Measurements from ENCODE around the gene ZGLP1.
"Not testable (repeated sequence)": the region's sequence is repeated elsewhere in the genome, so short reads cannot be mapped to it uniquely, and the experiment has no call there.

DNA sequence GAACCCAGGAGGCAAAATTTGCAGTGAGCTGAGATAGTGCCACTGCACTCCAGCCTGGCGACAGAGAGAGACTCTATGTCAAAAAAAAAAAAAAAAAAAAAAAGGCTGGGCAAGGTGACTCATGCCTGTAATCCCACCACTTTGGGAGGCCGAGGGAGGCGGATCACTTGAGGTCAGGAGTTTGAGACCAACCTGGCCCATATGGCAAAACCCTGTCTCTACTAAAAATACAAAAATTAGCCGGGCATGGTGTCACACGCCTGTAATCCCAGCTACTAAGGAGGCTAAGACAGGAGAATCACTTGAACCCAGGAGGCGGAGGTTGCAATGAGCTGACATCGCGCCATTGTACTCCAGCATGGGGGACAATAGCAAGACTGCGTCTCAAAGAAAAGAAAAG lies 27.1 kb upstream of the ZGLP1 start:
- TF ChIP-seq MYC (IDR thresholded peaks at IDR 0.05; ENCODE audit: low read depth, low read length); POLR2A (IDR thresholded peaks at IDR 0.05; ENCODE audit: extremely low read depth, insufficient read length): not testable (repeated sequence)
- TF ChIP-seq, protein P1, sequence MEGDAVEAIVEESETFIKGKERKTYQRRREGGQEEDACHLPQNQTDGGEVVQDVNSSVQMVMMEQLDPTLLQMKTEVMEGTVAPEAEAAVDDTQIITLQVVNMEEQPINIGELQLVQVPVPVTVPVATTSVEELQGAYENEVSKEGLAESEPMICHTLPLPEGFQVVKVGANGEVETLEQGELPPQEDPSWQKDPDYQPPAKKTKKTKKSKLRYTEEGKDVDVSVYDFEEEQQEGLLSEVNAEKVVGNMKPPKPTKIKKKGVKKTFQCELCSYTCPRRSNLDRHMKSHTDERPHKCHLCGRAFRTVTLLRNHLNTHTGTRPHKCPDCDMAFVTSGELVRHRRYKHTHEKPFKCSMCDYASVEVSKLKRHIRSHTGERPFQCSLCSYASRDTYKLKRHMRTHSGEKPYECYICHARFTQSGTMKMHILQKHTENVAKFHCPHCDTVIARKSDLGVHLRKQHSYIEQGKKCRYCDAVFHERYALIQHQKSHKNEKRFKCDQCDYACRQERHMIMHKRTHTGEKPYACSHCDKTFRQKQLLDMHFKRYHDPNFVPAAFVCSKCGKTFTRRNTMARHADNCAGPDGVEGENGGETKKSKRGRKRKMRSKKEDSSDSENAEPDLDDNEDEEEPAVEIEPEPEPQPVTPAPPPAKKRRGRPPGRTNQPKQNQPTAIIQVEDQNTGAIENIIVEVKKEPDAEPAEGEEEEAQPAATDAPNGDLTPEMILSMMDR (IDR thresholded peaks at IDR 0.05; ENCODE audit: low read depth, low read length): not testable (repeated sequence)
- TF ChIP-seq, protein P2, sequence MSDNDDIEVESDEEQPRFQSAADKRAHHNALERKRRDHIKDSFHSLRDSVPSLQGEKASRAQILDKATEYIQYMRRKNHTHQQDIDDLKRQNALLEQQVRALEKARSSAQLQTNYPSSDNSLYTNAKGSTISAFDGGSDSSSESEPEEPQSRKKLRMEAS (IDR thresholded peaks at IDR 0.05; ENCODE audit: low read depth, low read length): not testable (repeated sequence)

Measured in NB4 (cell line).